ENCODE data around the gene NELFCD.
"Not testable (repeated sequence)": the region's sequence is repeated elsewhere in the genome, so short reads cannot be mapped to it uniquely, and the experiment has no call there.

NELFCD gene

GRCh38 chr20:59010321-59010994 is 29.4 kb downstream of the NELFCD start:
- no peak for DNase-seq

- peak; percentile 29 to 50 (median 44) for DNase-seq
These were observed 30.2 kb downstream of the NELFCD start for GRCh38 chr20:59010995-59011873.

GRCh38 chr20:59011874-59012157 is 30.8 kb downstream of the NELFCD start:
- not testable (repeated sequence) for DNase-seq

- no peak for DNase-seq
These were observed 32.2 kb downstream of the NELFCD start for GRCh38 chr20:59013031-59013951.

GRCh38 chr20:59013959-59014608 is 33.0 kb downstream of the NELFCD start:
- DNase-seq: no peak

GRCh38 chr20:59014680-59015389 is 33.8 kb downstream of the NELFCD start:
- no peak for DNase-seq

GRCh38 chr20:59015411-59015810 is 34.4 kb downstream of the NELFCD start:
- no peak for DNase-seq

- DNase-seq: no peak
These were observed 35.0 kb downstream of the NELFCD start for GRCh38 chr20:59015812-59016711.

- no peak for DNase-seq
These were observed 35.9 kb downstream of the NELFCD start for GRCh38 chr20:59016795-59017492.

GRCh38 chr20:59017493-59018231 is 36.6 kb downstream of the NELFCD start:
- DNase-seq: no peak

- DNase-seq: no peak
These were observed 37.8 kb downstream of the NELFCD start for GRCh38 chr20:59018817-59019216.

- DNase-seq: no peak
These were observed 38.2 kb downstream of the NELFCD start, which contains the start of gene TUBB1 for GRCh38 chr20:59019217-59019616. Gene TUBB1 (plus strand): TSS chr20:59019429. CDS start chr20:59019523, 94 bp downstream.

- DNase-seq: no peak
These were observed 40.0 kb downstream of the NELFCD start for GRCh38 chr20:59020938-59021551.

- DNase-seq: no peak
These were observed 41.7 kb downstream of the NELFCD start for GRCh38 chr20:59022754-59023153.

GRCh38 chr20:59023616-59024015 is 42.6 kb downstream of the NELFCD start:
- DNase-seq: no peak

- no peak for DNase-seq
These were observed 43.1 kb downstream of the NELFCD start for GRCh38 chr20:59024111-59024530.

- no peak for DNase-seq
These were observed 44.0 kb downstream of the NELFCD start for GRCh38 chr20:59025086-59025485.

- no peak for DNase-seq
These were observed 44.5 kb downstream of the NELFCD start for GRCh38 chr20:59025511-59025910.
